ENCODE data around the gene TBC1D2. TPM values are rescaled to one million over a fixed set of nuclear protein-coding genes. Genes with fewer than 3 reads are reported as not detected.

The TBC1D2 gene
- total and polyA plus RNA-seq, 2 donors (not counting 1 experiment from before 2014, with no cell fraction given) = 7.5 to 24.9 TPM

- no peak overlapping the region for H3K27ac ChIP-seq (ENCODE audit: insufficient read depth, low read length)
- no peaks in the 10 kb centered on the region for H3K4me1 ChIP-seq (ENCODE audit: control insufficient read depth, extremely low read depth, insufficient read depth, low read length)
- DNase-seq (ENCODE audit: low read depth in 2 of 2) = no peak
- no peaks in the 10 kb centered on the region for H4K20me1 ChIP-seq (ENCODE audit: control insufficient read depth, extremely low read depth, insufficient read depth, low read length)
- no peaks in the 10 kb centered on the region for H3K79me2 ChIP-seq (ENCODE audit: control insufficient read depth, insufficient read depth, low read length)
- no peaks in the 10 kb centered on the region for H3K9me3 ChIP-seq (ENCODE audit: control insufficient read depth, insufficient read depth, low read depth, low read length)
- H3K4me3 ChIP-seq (replicated peaks in 1 of 4; ENCODE audit: control extremely low read depth in 1 of 4, insufficient read depth in 1 of 4, low read depth in 3 of 4, low read length in 4 of 4) = no peak overlapping the region
- H3K9ac ChIP-seq (ENCODE audit: insufficient read depth, low read length) = no peak overlapping the region
- H3K27me3 ChIP-seq (ENCODE audit: control insufficient read depth, insufficient read depth, low read length) = no peaks in the 10 kb centered on the region
- peaks cover 1% of the 10 kb centered on the region for H3K36me3 ChIP-seq (ENCODE audit: control insufficient read depth, insufficient read depth, low read length)
- no peak overlapping the region for H3K4me2 ChIP-seq (ENCODE audit: extremely low read depth, insufficient read depth, low read length)
- TF ChIP-seq EZH2 (IDR thresholded peaks at IDR 0.05; ENCODE audit: low read length, missing control alignments) (no peak), CTCF (conservative IDR thresholded peaks at IDR 0.05 in 1 of 2, IDR thresholded peaks at IDR 0.05 in 1 of 2; ENCODE audit: low read depth in 1 of 2, low read length in 2 of 2) (no peak)
- H2AFZ ChIP-seq (ENCODE audit: low read length) = no peak overlapping the region
Observed at GRCh38 chr9:98240475-98240874, 15.0 kb downstream of the TBC1D2 start.

- no peak for DNase-seq (ENCODE audit: low read depth in 2 of 2)
- H3K9me3 ChIP-seq (ENCODE audit: control insufficient read depth, insufficient read depth, low read depth, low read length) = no peaks in the 10 kb centered on the region
- TF ChIP-seq CTCF (conservative IDR thresholded peaks at IDR 0.05 in 1 of 2, IDR thresholded peaks at IDR 0.05 in 1 of 2; ENCODE audit: low read depth in 1 of 2, low read length in 2 of 2) (no peak), EZH2 (IDR thresholded peaks at IDR 0.05; ENCODE audit: low read length, missing control alignments) (no peak)
- H3K4me2 ChIP-seq (ENCODE audit: extremely low read depth, insufficient read depth, low read length) = no peak overlapping the region
- peaks cover 3% of the 10 kb centered on the region for H3K36me3 ChIP-seq (ENCODE audit: control insufficient read depth, insufficient read depth, low read length)
- no peaks in the 10 kb centered on the region for H3K79me2 ChIP-seq (ENCODE audit: control insufficient read depth, insufficient read depth, low read length)
- H4K20me1 ChIP-seq (ENCODE audit: control insufficient read depth, extremely low read depth, insufficient read depth, low read length) = no peaks in the 10 kb centered on the region
- no peak overlapping the region for H3K4me3 ChIP-seq (replicated peaks in 1 of 4; ENCODE audit: control extremely low read depth in 1 of 4, insufficient read depth in 1 of 4, low read depth in 3 of 4, low read length in 4 of 4)
- H3K27me3 ChIP-seq (ENCODE audit: control insufficient read depth, insufficient read depth, low read length) = no peaks in the 10 kb centered on the region
- no peak overlapping the region for H2AFZ ChIP-seq (ENCODE audit: low read length)
- H3K9ac ChIP-seq (ENCODE audit: insufficient read depth, low read length) = no peak overlapping the region
- no peak overlapping the region for H3K27ac ChIP-seq (ENCODE audit: insufficient read depth, low read length)
- peaks cover 6% of the 10 kb centered on the region for H3K4me1 ChIP-seq (ENCODE audit: control insufficient read depth, extremely low read depth, insufficient read depth, low read length)
Observed at GRCh38 chr9:98236901-98237487, 18.5 kb downstream of the TBC1D2 start.

- Histone ChIP-seq H3K9me3 (ENCODE audit: control insufficient read depth, insufficient read depth, low read depth, low read length) (no peaks in the 10 kb centered on the region), H3K27me3 (ENCODE audit: control insufficient read depth, insufficient read depth, low read length) (no peaks in the 10 kb centered on the region), H3K36me3 (ENCODE audit: control insufficient read depth, insufficient read depth, low read length) (peaks cover 6% of the 10 kb centered on the region), H3K9ac (ENCODE audit: insufficient read depth, low read length) (no peak overlapping the region), H3K27ac (ENCODE audit: insufficient read depth, low read length) (no peak overlapping the region), H3K4me2 (ENCODE audit: extremely low read depth, insufficient read depth, low read length) (no peak overlapping the region), H3K4me3 (replicated peaks in 1 of 4; ENCODE audit: control extremely low read depth in 1 of 4, insufficient read depth in 1 of 4, low read depth in 3 of 4, low read length in 4 of 4) (no peak overlapping the region), H3K79me2 (ENCODE audit: control insufficient read depth, insufficient read depth, low read length) (no peaks in the 10 kb centered on the region), H4K20me1 (ENCODE audit: control insufficient read depth, extremely low read depth, insufficient read depth, low read length) (no peaks in the 10 kb centered on the region), H3K4me1 (ENCODE audit: control insufficient read depth, extremely low read depth, insufficient read depth, low read length) (peaks cover 6% of the 10 kb centered on the region), H2AFZ (ENCODE audit: low read length) (no peak overlapping the region)
- TF ChIP-seq CTCF (conservative IDR thresholded peaks at IDR 0.05 in 1 of 2, IDR thresholded peaks at IDR 0.05 in 1 of 2; ENCODE audit: low read depth in 1 of 2, low read length in 2 of 2) (no peak), EZH2 (IDR thresholded peaks at IDR 0.05; ENCODE audit: low read length, missing control alignments) (no peak)
- DNase-seq (ENCODE audit: low read depth in 2 of 2) = peak in 1 of 2 donors; percentile 71
Observed at GRCh38 chr9:98235126-98235525, 20.3 kb downstream of the TBC1D2 start.

Measured in fibroblast of lung (primary cell).